Activated CD4-positive, alpha-beta T cell treated with anti-CD3 and anti-CD28 coated beads, Interleukin-2, Interleukin-6, amounts not matched to agents 100 ng/mL and 50 ng/mL, durations not matched to agents 16 hours and 8 hours (primary cell): ENCODE results near the gene TRAPPC12.
"Not testable (repeated sequence)": the region's sequence is repeated elsewhere in the genome, so short reads cannot be mapped to it uniquely, and the experiment has no call there.

Experiments used
- DNase-seq: peaks from one replicate; pipeline ENCODE4 v3.0.0-alpha.2; 2020

Gene TRAPPC12

DNA sequence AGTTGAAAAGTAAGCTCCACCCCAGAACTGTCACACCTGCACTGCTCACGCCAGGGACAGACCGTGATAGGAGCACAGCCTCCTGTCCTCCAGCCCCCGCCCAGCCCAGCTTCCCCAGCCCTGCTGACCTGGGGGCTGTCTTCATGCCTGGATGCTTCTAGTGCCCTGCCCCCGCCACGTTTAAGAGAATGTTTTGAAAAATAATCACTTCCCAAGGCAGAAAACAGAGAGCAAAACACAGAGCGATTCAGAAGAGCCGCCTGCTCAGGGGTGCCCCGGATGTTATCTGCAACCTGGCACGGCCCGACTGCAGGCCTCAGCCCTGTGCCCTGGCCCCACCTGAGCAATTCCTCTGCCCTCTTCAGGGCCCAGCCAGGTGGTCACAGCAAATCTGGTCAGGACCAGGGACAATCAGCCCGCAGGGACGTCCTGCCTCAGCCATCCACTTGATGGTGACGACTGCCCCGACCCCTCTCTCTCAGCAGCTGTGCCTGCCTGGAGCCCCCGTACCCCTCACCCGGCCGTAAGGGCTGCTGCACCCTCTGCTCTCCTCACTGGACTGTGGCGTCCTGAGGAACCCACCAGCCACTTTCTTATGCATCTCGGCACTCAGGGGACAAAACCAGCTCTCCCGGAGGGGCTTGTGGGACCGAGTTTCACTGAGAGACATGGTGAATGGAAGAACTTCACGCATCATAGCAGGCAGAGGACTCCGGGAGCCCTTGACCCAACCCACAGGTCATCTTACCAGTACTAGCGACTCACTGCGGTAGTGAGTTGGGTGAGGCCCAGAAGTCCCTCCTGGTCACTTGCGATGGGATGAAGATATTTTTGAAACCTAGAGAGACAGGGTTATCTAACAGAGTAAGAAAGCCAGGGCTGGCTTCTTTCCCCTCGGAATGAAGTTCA is 109.6 kb downstream of the TRAPPC12 start:
- DNase-seq: no peak

DNA sequence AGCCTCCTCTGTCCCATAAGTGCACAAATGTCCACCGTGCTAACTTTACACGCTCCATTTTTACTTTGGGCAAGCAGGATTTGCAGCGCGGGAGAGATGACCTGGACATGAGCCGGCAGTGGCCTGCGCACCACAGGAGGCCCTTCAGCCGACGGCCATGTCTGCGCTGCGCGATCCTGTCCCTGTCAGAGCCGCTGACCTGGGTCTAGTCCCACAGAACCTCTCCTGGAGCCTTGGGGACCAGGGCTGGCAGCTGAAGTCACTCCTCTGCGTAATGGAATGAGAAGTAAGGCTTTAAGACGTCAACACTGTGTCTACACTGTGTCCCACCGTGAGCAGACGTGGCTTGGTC is 110.2 kb downstream of the TRAPPC12 start:
- DNase-seq: no peak

DNA sequence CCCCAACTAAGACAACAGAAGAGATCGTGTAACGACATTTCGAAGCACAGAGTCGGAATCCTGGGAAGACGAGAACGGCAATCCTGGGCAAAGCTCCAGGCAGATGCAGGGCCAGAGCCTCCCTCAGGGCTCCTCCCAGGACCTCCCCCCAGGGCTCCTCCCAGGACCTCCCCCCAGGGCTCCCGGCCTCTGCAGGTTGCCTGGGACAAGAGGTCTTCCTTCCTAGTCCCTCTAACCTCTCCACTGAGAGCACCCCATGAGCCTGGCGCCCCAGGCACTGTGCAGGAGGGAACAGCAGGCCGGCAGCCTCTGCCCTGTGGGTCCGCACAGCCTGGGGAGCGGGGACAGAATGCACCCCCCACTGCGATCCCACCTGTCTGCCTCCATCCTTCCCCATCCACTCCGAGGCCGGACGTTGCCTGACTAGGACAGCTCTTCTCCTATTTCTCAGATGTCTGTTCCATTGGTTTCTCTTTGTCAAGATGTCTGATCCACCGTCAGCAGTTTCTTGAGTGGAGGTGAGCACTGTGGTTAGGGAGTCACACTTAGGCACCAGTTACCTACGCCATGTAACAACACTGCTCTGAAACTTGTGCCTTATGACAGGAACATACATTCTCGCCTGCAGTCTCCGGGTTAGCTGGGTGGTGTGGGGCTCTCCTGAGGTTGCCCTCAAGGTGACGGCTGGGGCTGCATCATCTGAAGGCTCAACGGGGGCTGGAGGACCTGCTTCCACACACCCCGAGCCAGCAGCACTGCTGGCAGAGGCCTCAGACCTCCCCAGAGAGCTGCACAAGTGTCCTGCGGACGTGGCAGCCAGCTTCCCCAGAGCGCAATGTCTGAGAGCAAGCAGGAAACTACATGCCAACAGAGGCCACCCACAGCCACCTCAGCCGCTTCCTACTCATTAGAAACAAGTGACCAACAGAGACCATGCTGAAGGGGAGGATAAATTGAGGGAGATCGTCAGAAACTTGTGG is 111.0 kb downstream of the TRAPPC12 start:
- DNase-seq: no peak

DNA sequence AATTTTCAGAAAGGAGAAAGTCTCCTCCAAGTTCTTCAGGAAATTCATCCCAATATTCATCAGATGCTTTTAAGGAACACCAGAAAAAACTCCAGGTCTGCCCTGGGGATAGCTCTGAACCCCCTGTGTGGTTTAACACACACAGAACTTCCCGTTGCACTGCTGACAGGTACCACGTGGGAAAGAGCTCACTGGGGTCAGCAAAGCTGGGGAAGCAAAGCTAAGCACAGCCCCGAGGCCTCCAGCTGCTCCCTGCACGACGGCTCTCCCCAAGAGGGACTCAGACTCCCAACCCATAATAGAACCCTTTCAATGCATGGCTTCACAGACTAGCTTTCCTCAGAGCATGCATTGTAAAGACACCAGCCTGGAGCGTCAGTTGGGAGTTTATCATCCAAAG is 111.8 kb downstream of the TRAPPC12 start:
- DNase-seq: no peak

DNA sequence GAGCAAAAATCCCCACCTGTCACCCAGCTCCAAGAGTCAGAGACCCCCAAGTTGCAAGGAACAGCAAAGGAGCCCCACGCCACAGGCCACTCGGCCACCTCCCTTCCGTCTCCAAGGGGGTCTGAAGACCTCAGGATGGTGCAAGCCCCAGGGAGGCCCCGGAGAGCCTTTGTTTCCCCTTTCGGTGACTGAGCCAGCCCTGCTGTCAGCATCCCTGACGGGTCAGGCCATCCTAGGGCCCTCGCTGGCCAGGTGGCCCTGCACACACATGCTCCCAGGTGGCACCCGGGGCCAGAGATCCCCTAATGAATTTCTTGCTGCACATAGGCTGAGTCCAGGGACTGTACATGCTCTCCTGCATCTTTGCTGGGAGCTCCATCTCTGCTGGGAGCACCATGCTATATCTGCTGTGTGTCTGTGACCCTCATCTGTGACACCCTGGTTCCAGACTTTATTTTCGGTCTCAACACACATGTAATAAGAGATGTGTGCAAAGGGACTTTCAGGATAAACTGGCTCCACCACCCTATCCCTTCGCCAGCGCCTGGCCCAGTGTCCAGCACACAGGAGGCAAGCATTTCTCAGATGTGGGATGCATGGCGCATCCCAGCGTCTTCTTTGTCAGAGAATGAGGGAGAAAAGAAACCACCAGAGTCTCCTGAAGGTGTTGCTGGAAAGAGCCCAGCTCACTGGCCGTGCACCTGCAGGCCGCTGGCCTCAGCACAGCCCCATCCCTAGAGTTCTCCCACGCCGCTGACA is 112.4 kb downstream of the TRAPPC12 start:
- DNase-seq: no peak

DNA sequence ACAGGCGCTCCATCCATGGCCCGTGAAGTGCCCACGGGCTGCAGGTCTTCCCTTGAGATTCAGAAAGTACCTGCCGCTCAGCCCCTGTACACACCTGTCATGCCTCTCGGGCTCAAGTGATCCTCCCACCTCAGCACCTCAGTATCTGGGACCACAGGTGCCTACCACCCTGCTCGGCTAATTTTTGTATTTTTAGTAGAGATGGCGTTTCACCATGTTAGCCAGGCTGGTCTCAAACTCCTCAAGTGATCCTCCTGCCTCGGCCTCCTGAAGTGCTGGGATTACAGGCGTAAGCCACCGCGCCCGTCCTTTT is 112.9 kb downstream of the TRAPPC12 start:
- DNase-seq: not testable (repeated sequence)

DNA sequence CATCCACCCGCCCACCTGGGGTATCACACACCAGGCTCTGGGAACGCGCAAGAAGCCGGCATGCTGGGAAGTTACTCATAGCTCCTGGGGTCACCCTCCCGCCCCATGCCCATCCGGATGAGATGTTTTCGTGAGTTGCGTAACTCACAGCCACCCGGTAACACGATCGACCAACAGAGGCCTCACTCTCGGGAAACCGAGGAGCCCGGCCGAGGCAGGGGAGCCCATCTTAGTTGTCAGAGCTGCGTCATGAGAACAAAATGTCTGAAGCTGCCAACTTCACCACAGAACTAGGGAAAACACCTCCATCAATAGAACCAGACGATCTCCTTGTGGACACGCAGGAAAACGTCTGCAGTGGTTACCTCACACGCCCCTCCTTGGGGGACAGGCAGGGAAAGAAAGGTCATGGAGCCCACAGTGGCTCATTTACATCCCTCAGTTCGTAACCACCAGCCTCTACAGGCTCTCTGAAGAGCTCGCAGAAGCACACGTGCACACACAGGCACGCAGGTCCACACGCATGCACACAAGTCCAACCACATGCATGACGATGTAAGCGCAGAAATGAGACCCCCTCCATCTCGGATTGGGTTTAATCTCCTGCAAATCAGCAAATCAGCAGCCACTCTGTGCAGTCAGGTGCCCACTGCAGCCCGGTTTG is 113.6 kb downstream of the TRAPPC12 start:
- DNase-seq: no peak

DNA sequence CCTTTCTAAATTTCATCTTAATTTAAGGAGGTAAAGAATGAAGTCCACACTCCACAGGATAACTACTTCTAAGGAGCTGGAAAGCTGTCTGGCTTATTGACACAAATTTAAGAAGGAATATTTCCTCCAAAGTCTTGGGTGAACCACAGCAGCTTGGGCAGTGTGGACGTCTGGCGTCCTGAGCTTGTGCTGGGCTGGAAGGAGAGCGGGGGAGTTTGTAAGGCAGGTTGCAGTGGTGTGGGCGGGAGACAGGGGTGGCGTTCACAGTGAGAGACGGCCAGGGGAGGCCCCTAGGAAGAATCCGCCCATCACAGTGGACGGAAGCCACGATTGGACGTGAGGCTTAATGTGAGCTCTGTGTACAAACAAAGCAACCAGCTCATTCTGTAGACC is 114.1 kb downstream of the TRAPPC12 start:
- no peak for DNase-seq

DNA sequence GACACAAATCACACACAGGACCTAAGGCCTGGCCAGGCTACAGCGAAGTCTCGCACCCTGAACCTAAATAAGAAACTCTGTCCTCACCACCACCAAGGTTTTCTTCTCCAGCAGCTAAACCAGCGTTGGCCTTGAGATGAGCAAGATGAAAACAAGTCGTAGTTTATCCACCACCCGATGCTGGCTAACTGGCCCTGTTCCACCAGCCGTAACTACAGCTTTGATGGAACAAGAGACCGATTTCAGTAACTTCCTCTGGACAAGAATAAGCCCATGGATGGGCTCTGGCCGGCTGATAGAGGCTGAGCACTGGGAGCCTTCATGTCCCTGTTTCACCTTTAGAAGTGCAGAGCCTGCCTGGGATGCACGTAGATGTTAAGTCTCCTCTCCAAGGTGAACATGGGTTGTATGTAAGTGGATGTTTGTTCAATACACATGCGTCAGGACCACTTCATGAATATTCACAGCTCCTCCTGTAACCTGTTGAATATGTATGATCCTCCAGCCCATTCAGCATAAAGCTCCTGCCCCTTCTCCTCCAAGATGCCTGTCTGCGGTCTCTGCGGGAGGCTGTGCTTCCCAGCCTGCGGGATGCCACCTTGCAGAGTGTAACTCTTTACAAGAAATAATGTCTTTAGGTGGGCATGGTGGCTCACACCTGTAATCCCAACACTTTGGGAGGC is 115.6 kb downstream of the TRAPPC12 start:
- DNase-seq: no peak

DNA sequence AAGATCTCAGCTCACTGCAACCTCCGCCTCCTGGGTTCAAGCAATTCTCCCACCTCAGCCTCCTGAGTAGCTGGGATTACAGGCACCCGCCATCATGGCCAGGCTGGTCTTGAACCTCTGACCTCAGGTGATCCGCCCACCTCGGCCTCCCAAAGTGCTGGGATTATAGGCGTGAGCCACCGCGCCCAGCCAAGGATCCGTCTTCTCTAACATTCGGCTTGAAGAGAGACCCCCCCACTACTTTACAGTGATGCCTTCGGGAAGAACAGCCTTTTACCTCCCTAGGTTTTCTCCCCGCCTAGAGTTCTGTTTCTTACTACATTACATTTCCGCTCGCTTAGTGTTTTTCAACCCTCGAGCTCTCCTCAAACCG is 117.2 kb downstream of the TRAPPC12 start:
- DNase-seq: not testable (repeated sequence)

DNA sequence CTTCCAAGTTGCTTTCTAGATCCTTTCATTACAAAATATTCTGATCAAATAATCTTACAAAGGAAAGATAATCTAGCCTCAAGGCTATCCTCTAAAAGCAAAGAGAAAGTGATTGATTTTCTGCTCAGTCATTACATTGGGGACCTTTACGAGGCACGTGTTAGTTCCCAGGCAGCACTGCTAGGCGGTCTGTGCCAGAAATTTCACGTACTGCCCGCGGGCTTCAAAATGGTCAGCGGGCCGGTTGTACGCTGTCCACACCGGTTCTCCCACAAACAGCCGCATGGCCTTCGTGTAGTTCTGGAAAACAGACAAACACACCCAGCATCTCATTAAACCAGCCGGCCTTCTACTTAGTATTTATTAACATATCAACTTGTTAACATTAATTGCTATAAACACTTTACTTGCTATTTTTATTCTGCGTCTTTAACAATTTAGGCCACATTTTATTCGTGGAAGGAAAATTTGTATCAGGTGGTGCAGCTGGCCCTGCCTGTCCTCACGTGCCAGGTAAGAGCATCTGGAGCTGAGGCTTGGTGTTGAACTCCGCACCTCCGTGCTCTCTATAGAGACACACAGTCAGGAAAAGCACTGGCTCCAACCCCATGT is 119.4 kb downstream of the TRAPPC12 start:
- no peak for DNase-seq

DNA sequence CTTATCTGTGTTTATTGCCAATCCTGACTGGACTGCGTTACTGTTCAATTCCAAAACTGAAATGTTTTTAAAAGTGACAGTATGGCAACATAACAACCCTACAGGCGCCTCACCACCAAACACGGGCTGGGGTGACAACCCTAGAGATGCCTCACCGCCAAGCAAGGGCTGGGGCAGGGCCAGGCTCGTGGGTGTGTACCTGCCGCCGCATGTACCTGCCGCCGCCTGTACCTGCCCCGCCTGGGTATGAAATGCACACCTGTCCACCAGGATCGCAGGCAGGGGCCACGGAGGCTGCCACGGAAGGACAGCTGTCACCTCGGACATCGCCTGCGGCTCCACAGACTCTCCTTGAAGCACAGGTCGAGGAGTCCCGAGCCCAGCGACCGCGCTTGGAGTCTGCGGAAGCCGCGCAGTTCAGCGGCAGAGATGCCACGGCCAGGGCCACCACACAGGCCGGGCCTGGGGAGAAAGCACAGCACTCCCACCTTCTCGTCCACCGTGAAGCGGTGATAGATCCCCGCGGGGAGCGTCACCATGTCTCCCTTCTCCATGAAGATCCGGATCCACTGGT is 120.9 kb downstream of the TRAPPC12 start:
- DNase-seq: no peak

DNA sequence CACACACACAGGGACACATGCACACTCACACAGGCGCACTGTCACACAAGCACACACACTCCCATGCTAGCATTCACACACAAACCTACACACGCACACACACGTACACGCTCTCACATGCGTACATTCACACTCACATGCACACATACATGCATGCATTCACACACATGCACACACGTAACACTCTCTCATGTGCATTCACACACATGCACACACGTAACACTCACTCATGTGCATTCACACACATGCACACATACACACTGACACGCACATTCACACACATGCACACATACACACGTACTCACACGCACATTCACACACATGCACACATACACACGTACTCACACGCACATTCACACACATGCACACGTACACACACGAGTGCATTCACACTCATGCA is 123.6 kb downstream of the TRAPPC12 start:
- no peak for DNase-seq

DNA sequence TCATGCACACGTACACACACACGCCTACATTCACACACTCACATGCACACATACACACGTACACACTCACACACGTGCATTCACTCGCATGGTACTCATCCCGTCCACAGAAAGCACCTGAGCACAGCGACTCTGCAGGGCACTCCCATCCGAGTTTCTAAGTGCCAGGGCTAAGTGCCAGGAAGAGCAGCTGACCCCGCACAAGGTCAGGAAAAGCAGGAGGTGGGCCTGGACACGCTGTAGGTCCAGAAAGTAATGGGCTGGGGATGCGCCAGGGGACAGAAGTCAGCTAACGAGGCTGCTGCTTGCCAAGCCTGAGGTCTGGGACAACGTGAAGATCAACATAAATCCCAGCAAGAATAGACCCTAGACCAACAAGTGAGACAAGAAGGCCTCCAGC is 124.0 kb downstream of the TRAPPC12 start:
- no peak for DNase-seq

DNA sequence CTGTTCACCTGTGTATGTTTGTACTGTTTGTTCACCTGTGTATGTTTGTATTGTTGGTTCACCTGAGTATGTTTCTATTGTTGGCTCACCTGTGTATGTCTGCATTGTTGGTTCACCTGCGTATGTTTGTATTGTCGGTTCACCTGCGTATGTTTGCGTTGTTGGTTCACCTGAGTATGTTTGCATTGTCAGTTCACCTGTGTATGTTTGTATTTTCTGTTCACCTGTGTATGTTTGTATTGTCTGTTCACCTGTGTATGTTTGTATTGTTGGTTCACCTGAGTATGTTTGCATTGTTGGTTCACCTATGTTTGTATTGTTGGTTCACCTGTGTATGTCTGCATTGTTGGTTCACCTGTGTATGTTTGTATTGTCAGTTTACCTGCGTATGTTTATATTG is 125.2 kb downstream of the TRAPPC12 start:
- DNase-seq: no peak

DNA sequence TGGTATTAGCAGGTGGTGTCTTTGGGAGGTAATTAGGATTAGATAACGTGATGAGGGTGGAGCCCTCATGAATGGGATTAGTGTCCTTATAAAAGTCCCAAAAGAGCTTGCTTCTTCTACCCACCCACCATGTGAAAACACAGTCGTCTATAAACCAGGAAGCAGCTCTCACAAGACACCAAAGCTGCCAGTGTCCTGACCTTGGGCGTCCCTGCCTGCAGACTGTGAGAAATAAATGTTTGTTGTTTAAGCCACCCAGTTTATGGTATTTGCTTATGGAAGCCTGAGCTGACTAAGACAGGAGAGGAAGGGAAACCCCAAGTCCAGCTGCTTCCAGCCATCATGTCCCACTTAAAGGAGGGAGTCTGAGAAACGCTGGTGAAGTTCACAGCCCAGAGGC is 126.3 kb downstream of the TRAPPC12 start:
- no peak for DNase-seq

DNA sequence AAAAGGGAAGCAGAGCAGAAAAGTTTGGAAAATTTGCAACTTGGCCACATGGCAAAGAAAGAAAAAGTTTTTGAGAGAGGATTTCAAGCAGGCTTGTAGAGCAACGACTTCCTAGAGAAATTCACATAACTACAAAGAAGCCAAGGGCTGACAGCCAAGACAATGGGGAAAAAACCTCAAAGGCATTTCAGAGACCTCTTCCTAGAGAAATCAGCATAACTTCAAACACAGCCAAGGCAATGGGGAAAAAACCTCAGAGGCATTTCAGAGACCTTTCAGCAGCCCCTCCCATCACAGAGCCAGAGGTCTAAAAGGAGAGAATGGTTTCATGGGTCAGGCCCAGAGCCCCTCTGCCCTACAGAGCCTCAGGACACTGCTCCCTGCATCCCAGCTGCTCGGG is 132.6 kb downstream of the TRAPPC12 start:
- DNase-seq: no peak

DNA sequence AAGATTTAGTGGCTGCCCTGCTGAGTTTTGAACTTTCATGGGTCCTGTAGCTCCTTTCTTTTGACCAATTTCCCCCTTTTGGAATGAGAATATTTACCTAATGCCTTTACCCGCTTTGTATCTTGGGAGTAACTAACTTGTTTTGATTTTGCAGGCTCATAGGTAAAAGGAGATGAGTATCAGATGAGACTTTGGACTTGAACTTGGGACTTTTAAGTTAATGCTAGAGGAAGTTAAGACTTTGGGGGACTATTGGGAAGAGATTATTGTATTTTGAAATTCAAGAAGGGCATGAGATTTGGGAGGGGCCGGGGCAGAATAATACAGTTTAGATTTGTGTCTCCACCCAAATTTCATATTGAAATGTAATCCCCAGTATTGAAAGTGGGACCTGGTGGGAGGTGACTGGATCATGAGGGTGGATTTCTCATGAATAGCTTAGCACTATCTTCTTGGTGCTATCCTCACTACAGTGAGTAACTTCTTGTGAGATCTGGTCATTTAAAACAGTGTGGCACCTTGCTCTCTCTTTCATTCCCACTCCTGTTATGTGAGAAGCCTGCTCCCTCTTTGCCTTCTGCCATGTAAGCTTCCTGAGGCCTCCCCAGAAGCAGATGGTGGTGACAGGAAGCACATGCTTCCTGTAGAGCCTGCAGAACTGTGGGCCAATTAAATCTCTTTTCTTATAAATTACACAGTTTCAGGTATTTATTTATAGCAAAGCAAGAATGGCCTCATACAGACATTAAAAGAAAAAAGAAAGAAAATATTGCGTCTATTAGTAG is 133.7 kb downstream of the TRAPPC12 start:
- no peak for DNase-seq

DNA sequence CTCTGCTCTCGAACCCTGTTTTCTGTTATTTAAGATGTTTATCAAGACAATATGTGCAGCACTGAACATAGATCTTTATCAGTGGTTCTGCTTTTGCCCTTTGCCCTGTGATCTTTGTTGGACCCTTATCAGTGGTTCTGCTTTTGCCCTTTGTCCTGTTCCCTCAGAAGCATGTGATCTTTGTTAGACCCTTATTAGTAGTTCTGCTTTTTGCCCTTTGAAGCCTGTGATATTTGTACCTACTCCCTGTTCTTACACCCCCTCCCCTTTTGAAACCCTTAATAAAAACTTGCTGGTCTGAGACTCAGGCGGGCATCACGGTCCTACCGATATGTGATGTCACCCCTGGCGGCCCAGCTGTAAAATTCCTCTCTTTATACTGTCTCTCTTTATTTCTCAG is 135.9 kb downstream of the TRAPPC12 start:
- DNase-seq: not testable (repeated sequence)

DNA sequence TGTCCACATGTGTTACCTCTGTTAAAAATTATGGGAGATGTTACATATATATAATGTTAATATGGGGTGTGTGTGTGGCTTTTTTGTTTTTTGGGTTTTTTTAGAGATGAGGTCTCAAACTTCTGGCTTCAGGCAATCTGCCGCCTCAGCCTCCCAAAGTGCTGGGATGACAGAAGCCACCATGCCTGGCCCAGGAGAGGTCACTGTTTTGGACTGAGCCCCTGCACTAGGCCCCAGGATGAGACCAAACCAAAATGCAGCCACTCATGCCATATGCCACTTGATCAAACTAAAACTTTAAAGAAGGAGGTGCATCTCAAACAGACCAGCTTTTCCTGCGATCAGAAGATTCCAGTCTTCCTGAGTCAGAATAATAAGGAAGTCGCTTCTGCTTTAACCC is 137.3 kb downstream of the TRAPPC12 start:
- no peak for DNase-seq
